ENCODE results near the gene OTOL1. TPM values are rescaled to one million over a fixed set of nuclear protein-coding genes. Genes with fewer than 3 reads are reported as not detected.

The OTOL1 gene
- total RNA-seq, 1 donor from 2014 or later, result not detected

- DNase-seq (ENCODE audit: low spot score), result no peak
- Mint-ChIP-seq H3K4me1 (ENCODE audit: unreplicated experiment) (no peaks in the 10 kb centered on the region), H3K36me3 (ENCODE audit: low read depth, unreplicated experiment) (no peaks in the 10 kb centered on the region), H3K4me3 (ENCODE audit: unreplicated experiment) (no peak overlapping the region), H3K9me3 (ENCODE audit: unreplicated experiment) (no peaks in the 10 kb centered on the region), H3K27ac (ENCODE audit: unreplicated experiment) (no peak overlapping the region), H3K27me3 (ENCODE audit: unreplicated experiment) (no peaks in the 10 kb centered on the region)
- TF ChIP-seq, protein P1, sequence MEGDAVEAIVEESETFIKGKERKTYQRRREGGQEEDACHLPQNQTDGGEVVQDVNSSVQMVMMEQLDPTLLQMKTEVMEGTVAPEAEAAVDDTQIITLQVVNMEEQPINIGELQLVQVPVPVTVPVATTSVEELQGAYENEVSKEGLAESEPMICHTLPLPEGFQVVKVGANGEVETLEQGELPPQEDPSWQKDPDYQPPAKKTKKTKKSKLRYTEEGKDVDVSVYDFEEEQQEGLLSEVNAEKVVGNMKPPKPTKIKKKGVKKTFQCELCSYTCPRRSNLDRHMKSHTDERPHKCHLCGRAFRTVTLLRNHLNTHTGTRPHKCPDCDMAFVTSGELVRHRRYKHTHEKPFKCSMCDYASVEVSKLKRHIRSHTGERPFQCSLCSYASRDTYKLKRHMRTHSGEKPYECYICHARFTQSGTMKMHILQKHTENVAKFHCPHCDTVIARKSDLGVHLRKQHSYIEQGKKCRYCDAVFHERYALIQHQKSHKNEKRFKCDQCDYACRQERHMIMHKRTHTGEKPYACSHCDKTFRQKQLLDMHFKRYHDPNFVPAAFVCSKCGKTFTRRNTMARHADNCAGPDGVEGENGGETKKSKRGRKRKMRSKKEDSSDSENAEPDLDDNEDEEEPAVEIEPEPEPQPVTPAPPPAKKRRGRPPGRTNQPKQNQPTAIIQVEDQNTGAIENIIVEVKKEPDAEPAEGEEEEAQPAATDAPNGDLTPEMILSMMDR (IDR thresholded peaks at IDR 0.05; ENCODE audit: unreplicated experiment), result no peak
These were observed 27.3 kb downstream of the OTOL1 start for GRCh38 chr3:161523916-161524315.

- TF ChIP-seq, protein P1 (IDR thresholded peaks at IDR 0.05; ENCODE audit: unreplicated experiment), result no peak
- Mint-ChIP-seq H3K27me3 (ENCODE audit: unreplicated experiment) (peaks cover 2% of the 10 kb centered on the region), H3K9me3 (ENCODE audit: unreplicated experiment) (no peaks in the 10 kb centered on the region), H3K36me3 (ENCODE audit: low read depth, unreplicated experiment) (no peaks in the 10 kb centered on the region), H3K4me1 (ENCODE audit: unreplicated experiment) (no peaks in the 10 kb centered on the region), H3K4me3 (ENCODE audit: unreplicated experiment) (no peak overlapping the region), H3K27ac (ENCODE audit: unreplicated experiment) (no peak overlapping the region)
- no peak for DNase-seq (ENCODE audit: low spot score)
These were observed 35.3 kb downstream of the OTOL1 start for GRCh38 chr3:161531930-161532329.

DNA sequence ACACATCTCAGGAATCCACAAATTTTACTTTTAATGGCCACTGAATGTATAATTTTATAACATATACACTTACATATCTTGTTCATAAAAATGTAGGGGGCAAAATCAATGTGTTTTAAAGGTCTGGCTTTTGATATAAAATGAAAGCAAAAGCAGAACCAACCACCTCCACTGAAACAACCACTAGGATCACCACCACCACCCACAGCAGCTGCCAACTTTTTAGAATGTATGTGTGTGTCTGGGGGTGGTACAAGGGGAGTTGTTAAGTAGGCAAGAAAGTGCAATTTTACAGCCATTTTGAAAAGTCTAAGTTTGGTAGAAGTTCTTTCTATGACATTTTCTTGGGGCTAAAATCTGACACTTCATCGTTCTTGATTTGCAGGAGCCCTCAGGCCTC, 44.0 kb downstream of the OTOL1 start:
- no peak overlapping the region for H3K4me3 Mint-ChIP-seq (ENCODE audit: unreplicated experiment)
- no peaks in the 10 kb centered on the region for H3K4me1 Mint-ChIP-seq (ENCODE audit: unreplicated experiment)
- no peaks in the 10 kb centered on the region for H3K36me3 Mint-ChIP-seq (ENCODE audit: low read depth, unreplicated experiment)
- no peaks in the 10 kb centered on the region for H3K27me3 Mint-ChIP-seq (ENCODE audit: unreplicated experiment)
- H3K9me3 Mint-ChIP-seq (ENCODE audit: unreplicated experiment), result no peaks in the 10 kb centered on the region
- no peak overlapping the region for H3K27ac Mint-ChIP-seq (ENCODE audit: unreplicated experiment)
- no peak for DNase-seq (ENCODE audit: low spot score)
- TF ChIP-seq, protein P1 (IDR thresholded peaks at IDR 0.05; ENCODE audit: unreplicated experiment), result no peak

DNA sequence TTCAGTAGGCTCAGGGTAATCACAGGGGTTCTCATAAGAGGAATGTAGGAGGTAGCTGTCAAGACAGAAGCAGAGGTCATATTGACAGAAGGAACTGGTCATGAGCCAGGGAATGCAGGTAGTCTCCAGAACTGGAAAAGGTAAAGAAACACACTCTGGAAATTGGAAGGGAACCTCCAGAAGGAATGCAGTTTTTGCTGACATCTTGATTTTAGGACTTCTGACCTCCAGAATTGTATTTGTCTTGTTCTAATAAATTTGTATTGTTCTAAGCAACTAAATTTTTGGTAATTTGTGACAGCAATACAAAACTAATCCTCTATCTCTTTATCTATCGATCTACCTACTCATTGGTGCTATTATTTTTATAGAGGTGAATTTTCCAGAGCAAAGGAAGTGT, 49.2 kb downstream of the OTOL1 start:
- no peak overlapping the region for H3K27ac Mint-ChIP-seq (ENCODE audit: unreplicated experiment)
- no peaks in the 10 kb centered on the region for H3K9me3 Mint-ChIP-seq (ENCODE audit: unreplicated experiment)
- H3K4me1 Mint-ChIP-seq (ENCODE audit: unreplicated experiment), result no peaks in the 10 kb centered on the region
- TF ChIP-seq, protein P1 (IDR thresholded peaks at IDR 0.05; ENCODE audit: unreplicated experiment), result no peak
- no peak for DNase-seq (ENCODE audit: low spot score)
- no peaks in the 10 kb centered on the region for H3K36me3 Mint-ChIP-seq (ENCODE audit: low read depth, unreplicated experiment)
- H3K27me3 Mint-ChIP-seq (ENCODE audit: unreplicated experiment), result no peaks in the 10 kb centered on the region
- H3K4me3 Mint-ChIP-seq (ENCODE audit: unreplicated experiment), result no peak overlapping the region

DNA sequence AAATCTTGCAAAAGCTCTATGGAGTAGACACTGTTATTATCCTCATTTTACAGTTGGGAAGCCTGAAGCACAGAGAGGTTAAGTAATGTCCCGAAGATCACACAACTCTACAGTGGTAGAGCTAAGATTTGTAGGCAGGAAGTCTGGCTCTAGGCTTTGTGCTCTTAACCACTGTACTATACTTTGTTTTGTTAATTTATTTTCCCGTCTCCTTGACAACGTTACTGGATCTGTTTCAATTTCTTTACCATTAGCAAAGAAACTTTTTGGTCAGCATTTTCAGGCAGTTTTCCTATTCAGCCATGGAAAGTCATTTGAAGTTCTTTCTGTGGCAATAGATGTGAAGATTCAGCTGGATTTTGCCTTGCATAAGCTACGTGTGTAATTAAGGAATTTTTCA, 51.7 kb downstream of the OTOL1 start:
- TF ChIP-seq, protein P1 (IDR thresholded peaks at IDR 0.05; ENCODE audit: unreplicated experiment), result no peak
- Mint-ChIP-seq H3K36me3 (ENCODE audit: low read depth, unreplicated experiment) (no peaks in the 10 kb centered on the region), H3K4me3 (ENCODE audit: unreplicated experiment) (no peak overlapping the region), H3K9me3 (ENCODE audit: unreplicated experiment) (no peaks in the 10 kb centered on the region), H3K27ac (ENCODE audit: unreplicated experiment) (peak overlapping the region; percentile 53), H3K4me1 (ENCODE audit: unreplicated experiment) (no peaks in the 10 kb centered on the region), H3K27me3 (ENCODE audit: unreplicated experiment) (no peaks in the 10 kb centered on the region)
- DNase-seq (ENCODE audit: low spot score), result no peak

Measured in endothelial cell (in vitro differentiated cells).